Fibroblast of skin of back (primary cell): ENCODE results near the gene TAGLN2.
"Not testable (repeated sequence)": the region's sequence is repeated elsewhere in the genome, so short reads cannot be mapped to it uniquely, and the experiment has no call there.

Experiments
- DNase-seq: peaks from one replicate; pipeline ENCODE4 v3.0.0-alpha.2; 2013

TAGLN2 gene

DNA sequence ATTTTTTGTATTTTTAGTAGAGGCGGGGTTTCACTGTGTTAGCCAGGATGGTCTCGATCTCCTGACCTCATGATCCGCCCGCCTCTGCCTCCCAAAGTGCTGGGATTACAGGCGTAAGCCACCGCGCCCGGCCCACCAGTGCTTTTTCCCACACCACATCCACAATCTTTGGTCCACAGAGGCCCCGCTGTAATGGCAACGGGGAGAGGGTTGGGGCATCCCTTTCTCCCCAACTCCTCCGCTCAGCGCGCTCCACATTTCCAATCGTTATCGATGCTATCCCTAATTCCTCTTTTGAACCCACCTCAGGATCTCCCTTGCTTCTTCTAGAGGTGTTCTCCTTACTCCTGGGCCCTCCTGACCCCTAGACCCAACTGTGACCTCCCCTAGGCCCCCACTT lies 25.7 kb downstream of the TAGLN2 start:
- not testable (repeated sequence) for DNase-seq

- no peak for DNase-seq
These were observed 26.8 kb downstream of the TAGLN2 start for GRCh38 chr1:159898527-159898926.

- DNase-seq: no peak
These were observed 27.3 kb downstream of the TAGLN2 start for GRCh38 chr1:159897962-159898361.

DNA sequence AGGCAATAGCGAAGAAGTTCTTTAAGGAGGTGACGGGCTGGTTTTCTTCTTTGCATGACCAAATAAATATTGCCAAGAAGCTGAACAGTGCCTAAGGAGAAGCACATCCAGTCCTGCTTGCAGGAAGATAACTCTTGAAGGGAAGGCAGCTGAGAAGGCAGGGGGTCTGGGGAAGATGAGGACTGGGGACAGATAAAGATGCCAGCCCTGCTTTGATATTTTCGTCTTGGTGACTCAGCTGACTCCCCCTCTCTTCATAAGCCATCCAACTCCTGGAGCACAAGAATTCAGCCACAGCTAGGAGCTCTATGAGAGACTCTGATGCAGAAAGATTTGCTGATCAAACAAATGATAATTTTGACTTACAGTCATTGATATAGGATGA lies 28.8 kb downstream of the TAGLN2 start:
- DNase-seq: no peak

GRCh38 chr1:159895836-159896545 lies 29.3 kb downstream of the TAGLN2 start:
- DNase-seq: peak; percentile 34

DNA sequence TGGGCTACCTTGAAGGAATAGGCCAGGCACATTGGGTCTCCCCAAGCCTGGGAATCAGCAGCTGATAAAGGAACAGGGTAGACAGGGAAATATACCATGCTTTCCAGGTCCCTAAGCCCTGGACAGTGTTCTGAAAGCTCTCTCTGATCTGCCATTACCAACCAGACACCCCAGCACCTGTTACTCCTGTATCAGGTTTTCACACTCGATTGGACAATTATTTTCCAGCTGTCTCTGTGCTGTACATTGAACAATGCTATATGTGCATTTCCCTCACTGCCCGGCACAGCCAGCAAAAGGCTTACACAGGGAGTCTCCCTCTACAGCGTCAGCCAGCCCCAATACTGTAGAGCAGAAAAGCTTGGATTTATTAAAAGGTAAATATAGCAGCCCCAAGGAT lies 30.0 kb downstream of the TAGLN2 start:
- no peak for DNase-seq

DNA sequence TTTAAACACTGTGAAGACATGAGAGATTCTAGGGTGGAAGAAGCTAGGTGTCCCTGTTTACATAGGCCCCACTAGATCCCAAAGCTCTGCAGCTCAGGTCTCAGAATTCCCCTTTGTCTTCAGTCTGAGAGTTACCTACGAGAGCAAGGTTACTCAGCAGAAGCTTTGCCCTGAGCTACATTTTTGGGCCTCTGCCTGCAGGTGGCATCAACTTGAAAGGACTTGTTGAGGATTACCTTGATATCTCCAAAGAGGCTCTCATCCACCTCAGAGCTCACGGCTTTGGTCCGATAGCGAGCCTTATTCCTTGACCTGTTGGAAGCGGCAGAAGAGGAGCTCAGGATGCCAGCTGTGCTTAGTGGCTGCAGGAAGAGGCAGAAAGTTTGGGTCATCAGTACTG lies 32.4 kb downstream of the TAGLN2 start:
- DNase-seq: no peak

GRCh38 chr1:159891275-159892157 lies 33.8 kb downstream of the TAGLN2 start:
- DNase-seq: peak; percentile 87

DNA sequence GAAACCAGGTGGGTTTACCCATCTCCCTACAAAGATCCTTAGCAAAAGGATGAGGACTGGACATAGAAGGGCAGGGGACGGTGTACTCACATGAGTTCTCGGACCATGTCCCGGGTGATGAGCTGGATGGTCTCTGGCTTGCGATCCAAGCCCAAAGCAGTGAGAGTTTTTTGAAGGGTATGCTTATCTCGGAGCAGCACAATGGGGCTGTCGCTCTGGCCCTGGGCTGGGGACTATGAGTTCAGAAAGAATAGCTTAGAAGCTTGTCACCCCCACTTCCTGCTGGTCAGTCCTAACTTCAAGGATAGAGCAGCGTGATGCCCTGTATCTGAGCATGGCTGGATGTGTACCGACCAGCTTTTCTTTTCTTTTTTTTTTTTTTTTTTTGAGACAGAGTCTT lies 34.9 kb downstream of the TAGLN2 start:
- DNase-seq: no peak

DNA sequence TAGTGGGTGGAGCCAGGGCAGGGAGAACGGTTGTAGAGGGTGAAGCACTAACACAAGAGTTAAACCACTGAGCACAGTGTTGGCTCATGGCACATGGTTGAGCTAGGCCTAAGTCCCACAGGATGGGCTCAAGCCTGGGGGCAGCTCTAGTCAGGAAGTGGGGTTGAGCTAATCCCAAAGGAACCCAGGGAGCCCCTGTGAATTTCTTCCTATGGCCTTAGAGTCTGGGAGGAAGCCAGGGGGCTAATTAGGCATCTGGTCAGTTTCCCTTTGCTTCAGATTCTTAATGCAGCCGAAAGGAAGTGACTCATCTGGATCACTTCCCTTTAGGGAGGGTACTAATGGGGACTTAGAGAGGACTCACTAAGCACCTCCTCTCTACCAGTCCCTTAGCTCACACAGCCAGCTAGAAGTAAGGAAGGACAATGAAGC lies 35.5 kb downstream of the TAGLN2 start:
- DNase-seq: peak; percentile 97

GRCh38 chr1:159889202-159889601 lies 36.1 kb downstream of the TAGLN2 start:
- DNase-seq: no peak

DNA sequence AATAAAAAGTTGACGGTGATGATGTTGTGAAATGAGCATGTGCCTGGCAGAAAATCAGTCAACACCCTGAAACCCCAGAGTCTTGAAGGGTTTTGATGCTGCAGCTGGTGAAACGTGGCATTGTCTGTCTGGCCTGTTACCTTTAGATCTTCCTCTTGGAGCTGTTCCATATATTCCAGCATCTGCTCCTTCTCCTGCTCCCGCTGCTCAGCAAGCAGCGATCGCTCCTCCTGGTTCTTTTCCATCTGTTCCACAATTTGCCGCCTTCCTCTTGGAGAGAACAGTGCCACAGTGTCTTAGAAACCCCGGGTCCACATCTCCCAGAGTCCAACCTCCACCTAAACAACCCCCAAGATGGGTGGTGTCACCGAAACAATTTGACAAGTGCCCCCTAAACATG lies 41.0 kb downstream of the TAGLN2 start:
- no peak for DNase-seq

GRCh38 chr1:159883134-159883533 lies 42.2 kb downstream of the TAGLN2 start:
- DNase-seq: no peak

GRCh38 chr1:159882527-159882862 lies 42.8 kb downstream of the TAGLN2 start:
- DNase-seq: peak; percentile 45

DNA sequence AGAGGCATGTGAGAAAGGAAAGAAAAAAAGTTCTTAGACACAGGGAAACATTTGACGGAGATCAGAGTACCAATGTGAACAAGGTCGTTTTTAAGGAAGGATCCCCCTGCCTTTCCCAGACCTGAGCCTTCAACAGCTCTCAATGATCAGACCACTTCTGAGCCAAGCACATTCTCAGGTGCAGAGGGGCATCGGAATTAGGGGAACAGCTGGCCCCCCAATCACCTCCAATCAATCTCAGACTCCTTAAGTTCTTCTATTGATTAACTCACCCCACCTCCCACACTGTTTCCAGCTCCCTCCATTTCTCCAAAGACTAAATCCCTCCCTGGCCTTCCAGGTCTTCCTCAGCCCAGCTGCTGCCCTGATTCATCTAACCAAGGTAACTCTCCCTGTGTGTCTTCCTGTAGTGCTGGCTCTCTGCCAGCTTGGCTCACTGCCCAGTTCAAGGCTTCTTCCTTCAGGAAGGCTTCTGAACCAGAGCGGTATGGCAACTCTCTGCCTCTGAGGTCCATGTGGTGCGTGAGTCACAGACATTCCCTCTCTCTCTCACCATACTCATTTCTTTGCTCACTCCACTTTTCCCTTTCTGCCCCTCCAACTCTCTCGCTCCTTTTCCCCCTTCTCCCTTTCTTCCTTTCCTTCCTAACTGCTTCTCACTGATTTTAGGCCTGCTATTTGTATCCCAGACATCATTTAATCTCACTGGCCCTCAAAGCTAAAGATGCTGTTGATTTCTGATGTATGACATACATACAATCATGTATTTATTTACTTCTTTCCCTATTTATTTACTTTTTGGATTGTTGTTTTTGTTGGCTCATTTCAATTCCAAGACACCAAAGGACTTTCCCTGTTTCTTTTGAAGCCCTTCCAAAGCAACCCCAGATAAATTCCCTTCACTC lies 43.4 kb downstream of the TAGLN2 start:
- peak; percentile 94 for DNase-seq

DNA sequence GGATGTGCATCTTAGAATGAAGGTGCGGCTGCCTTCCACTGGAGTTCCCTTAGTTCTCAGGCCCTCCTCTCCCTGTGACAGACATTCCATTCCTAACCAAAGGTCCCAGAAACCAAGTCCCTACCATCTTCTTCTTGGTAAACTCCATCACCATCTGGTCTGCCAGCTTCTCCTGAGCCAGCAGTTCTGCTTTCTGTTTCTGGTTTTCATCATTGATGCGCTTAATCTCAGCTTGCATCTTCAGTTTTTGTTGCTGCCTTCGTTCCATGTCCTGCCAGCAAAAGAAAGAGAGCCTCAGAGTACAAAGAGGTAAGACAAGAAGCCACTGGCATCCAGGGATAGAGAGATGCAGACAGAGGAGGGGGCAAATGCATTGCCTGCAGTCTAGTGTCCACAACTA lies 44.9 kb downstream of the TAGLN2 start:
- DNase-seq: no peak

GRCh38 chr1:159879977-159880376 lies 45.3 kb downstream of the TAGLN2 start:
- peak; percentile 56 for DNase-seq

GRCh38 chr1:159879136-159879535 lies 46.2 kb downstream of the TAGLN2 start:
- DNase-seq: no peak

- DNase-seq: no peak
These were observed 47.4 kb downstream of the TAGLN2 start for GRCh38 chr1:159877695-159878444.

DNA sequence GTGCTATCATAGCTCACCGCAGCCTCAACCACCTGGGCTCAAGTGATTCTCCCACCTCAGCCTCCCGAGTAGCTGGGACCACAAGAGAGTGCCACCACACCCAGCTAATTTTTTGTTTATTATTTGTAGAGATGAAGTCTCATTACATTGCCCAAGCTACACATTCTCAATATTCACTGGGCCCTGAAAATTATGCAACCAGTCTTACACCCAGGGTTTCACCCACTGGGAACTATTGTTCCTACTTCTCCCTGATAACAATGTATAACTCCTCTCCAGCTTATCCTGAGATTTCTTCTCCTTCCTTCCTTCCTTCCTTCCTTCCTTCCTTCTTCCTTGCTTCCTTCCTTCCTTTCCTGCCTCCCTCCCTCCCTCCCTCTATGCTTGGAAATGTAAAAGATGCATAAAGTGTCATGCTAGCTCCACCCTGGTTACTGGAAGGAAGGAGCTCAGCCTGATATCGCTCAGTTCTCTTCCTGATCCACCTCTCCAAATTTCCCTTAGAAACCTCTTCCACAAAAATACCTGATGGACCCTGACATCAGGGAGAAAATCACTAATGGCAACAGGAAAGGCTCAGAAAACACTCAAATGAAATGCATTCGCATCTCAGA lies 51.7 kb downstream of the TAGLN2 start:
- no peak for DNase-seq

DNA sequence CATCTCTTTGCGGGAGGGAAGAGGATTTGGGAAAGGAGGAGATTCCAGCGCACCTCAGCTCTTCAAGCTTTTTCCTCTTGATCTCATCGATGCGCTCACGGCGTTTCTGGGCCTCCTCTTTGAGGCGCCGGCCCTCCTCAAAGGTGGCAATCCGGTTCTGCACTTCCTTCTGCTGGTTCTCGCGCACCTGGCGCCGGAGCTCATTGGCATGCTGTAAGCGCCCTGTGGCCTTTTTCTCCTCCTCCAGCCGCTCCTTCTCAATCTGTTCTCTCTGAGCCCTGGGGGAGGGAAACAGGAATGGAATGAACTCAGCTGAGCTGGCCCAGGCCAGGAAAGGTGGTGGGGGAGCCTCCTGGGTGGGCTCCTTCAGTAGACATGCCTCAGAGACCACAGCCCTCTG lies 52.4 kb downstream of the TAGLN2 start:
- no peak for DNase-seq

DNA sequence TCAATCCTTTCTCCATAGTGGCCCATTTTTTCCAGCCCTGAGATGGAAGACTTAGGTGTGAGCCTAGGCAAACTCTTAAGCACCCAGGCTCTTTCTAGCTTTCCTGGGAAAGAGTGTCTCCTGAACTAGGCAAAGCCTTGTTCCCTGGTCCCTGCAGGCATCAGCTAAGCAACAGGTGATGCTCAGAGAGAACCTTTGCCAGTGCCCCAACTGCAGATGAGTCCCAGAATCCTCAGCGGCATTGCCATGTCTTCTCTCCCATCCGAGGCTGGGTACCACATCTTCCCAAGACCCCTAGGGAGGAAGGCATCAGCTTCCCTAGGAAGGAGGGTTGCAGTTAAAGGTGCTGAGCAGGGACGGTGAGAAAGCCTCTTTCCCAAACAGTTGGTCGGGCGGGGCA lies 54.6 kb downstream of the TAGLN2 start:
- no peak for DNase-seq
